HG02759 (cell line): ENCODE measurements around the gene CRACR2A.

ENCODE experiments used
- ATAC-seq: cut with Tn5 transposase; IDR thresholded peaks from one replicate; pipeline ENCODE4 v1.9.1; 2021; ENCODE audit warnings: mild to moderate bottlenecking, moderate library complexity; ENCODE audit not compliant: unreplicated experiment

Gene CRACR2A

DNA sequence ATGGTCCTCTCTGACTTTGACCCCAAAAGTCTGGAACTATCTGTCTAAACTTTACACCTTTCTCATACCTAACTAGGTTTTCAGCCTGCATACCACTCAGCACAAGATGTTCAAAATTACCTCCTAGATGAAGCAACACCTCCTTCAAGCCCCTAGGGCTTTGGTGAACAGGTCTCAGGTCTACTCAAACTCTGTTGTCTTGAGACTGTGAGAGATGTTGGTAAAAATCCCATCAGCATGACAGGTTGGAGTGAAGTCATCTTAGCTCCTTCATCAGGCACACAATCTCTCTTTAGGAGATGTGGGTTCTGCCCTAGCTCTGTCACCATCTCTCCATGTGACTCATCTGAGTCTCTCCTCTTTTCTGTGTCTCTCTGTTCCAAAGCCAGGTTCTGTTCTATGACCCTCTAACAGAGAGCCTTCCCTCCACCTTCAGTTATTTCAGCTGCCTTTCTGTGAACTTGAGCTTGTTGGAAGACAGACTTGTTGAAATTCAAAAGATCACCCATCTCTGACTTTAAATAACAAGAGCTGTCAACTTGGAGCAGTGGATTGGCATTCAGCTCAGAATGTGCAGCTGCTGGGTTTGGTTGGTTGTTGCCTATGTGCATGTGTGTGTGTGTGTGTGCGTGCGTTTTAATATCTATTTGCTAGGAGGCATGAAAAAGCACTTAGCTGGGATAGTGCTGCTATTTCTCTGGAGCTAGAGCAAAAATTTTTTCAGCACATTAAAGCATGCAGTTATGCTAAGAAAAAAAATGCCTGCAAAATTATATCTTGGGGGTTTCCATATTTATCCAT, 130.7 kb downstream of the CRACR2A start:
- no peak for ATAC-seq

DNA sequence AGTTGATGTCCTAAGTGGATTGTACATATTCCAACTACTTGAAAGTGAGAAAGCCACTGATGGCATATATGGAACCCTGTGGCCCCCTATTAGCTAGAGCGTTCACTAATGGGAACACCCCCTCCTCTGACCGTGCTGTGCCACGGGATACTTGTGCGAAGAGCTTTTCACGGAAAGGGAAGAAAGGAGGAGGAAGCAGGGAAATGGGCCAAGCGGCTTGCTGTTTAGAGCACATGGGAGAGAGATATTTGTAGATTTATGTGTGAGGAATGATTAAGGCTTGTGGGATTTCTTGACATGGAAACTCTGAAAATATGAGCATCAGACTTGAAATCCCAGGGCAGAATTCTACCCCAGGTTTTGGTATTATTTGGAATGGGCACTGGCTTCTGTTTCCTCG, 132.1 kb downstream of the CRACR2A start:
- no peak for ATAC-seq

DNA sequence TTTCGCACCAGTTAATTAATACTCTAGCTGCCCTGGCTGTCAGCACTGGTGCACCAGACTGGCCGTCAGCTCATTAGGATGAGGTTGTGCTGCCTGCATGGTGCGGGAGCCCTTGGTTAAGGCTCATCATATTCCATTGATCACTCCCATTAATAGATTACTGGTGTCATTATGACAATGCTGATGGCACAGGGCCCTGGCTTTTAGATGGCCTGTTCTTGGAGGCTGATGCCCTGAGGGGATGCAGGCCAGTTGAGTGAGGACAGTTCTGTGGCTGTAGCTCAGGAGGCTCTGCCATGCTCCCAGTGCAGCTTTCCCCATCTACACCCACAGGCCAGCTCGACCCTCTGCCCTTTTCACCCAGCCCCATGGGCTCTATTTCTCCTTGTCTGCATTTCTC, 135.3 kb downstream of the CRACR2A start:
- ATAC-seq, result no peak

DNA sequence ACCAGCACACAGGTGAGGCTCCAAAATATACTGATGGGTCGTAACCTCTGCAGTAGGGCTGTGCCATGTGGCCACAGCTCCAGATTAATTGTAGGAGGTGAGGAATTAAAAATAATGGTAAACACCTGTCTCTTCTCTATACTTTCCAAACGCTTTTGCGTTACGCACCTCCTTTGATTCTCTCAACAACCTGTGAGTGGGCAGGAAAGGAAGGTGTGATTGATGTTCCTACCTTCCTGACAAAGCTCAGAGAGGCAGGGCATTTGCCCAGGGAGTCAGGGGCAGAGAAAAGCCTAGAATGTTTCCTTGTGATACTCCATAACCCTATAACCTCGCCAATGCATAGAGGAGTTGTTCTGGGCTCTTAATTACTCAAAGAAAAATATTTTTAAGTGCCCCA, 137.0 kb downstream of the CRACR2A start:
- no peak for ATAC-seq

DNA sequence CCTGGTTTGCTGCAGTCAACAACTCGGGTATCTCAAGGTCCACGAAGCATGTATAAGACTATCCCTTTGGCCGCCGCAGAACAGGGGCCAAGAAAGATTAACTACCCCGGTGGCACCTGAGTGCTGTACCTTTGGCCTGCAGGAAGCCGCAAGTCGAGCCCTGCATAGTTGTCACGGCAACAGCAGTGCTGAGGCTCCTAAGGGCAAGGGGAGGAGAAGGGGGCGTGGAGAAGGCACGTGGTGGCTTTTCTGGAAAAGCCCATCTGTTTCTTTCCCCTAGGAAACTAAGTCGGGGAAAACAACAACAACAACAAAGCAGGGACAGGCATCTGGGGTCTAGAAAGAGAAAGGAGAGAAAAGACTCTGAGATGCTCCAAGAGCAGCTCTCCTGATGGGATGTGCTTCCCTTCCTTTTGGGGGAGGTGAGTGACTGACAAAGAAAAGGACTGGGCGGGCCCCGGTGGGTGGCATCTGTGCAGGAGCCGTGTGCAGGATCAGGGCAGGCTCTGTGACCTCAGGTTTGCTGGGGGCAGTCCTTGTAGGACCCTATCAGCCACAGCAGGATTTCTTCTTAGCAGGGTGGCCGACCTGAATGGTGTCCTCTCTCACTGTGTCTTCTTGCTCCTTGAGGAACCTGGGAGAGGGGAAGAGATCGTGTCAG, 138.0 kb downstream of the CRACR2A start:
- no peak for ATAC-seq

DNA sequence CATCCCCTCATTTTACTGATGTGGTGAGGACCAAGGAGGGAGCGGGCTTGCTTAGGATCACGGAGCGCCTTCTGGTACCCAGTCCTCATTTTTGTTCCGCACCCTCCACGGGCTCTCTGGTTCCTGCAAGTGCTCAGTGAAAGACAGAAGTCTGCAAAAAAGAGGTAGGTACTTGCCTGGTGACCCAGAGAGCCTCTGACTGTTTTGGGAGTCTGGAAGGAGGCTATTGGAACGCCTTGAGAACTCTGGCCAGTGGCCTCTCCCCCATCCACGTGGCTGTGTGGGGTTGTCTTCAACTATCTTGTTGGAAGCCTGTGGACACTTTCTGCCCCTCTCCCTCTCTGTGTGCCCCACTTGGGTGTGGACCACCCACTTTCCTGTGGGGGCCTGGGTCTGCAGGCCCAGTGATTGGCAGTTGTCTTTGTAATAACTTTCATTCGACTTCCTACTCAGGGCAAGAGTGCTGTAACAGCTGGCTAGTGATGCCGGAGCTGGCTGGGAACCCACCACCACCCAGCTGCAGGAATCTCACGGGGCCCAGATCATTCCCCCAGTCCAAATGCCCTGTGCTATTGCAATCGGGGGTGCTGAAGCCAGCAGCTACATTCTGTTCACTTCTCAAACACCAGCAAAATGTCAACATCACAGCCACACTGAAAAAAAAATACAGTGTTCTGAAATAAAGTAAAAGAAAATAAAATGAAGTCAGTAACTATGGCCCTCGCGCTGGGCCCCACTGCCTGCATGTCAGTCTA, 139.1 kb downstream of the CRACR2A start:
- no peak for ATAC-seq

DNA sequence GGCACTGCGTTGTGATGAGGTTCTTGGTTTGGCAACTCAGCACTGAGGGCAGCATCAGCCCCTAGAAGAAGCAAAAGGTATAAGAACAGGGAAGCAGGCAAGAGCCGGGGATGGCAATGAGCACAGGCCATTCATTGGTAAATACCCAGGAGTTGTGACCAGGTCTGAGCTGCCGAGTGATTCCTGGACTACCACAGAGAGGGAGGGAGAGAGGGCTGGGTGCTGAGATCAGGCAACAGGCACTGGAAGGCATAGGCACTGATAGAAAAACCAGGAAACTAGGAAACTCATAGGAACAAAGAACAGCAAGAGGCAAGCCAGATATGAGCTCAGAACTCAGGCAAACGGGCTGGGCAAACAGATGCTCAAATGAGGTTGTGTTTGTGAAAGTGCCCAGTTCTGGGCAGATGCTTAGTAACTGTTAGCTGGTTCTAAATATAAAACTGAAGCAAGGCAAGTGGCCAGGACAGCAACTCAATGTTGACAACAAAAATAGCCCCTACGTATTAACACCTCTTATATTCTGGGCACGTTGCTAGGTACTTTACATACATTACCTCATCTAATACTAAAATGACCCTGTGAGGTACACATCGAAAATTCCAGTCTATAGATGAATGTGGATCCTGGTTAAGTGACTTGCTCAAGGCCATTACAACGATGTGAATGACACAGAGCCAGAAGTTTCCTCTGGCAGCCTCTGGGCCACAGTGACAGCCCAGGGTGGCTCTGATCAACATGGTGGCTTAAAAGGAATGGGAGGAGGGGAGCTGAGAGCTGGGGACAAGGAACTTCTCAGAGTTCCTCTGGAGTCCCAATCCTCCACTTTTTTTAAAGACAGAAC, 140.8 kb downstream of the CRACR2A start:
- ATAC-seq, result no peak

DNA sequence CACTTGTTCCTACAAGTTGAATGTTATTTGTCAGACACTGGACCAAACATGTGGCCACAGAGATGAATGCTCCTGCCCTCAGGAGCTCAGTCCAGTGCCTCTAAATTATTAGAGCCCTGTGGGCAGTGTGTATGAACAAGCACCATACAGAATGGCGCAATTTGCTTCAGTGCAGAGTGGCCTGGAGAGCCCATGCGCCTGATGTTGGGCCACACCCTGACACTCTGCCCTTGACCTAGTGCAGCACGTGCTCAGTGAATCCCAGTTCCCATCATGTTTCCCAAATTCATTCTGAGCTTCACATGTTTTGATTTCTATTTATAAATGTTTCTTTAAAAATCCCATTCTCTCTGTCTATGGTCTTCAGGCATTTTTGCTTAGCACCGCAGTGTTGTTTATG, 145.1 kb downstream of the CRACR2A start:
- ATAC-seq, result no peak

DNA sequence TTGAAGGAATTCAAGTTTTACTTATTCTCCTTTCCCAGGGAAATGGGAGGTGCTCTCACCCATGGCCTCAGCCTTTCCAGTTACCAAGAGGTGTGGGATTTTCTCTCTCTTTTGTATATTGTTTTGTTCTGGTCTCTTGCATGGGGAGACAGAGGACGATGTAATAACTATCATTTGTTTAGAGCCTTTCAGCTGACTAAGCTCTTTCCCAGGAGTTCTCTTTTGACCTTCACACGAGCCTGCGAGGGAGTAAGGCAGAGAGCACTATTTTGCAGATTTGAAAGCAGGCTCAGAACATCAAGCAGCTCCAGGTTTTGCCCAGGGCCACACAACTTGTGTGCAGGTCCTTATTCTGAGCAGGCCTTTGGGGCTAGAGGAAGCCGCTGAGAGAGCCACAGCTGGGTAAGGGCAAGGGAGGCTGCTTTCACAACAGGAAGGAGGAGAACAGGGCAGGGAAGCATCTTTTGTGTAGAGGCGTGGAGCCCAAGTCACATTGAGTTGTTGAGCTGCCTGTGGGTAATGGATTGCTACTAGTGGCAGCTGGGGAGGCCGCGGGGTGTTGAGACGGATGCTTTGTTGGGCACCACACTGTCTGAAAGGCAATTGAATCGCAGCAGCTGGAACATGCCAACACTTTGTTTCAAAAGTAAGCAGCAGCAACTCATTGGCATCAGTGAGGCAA, 145.7 kb downstream of the CRACR2A start:
- no peak for ATAC-seq

DNA sequence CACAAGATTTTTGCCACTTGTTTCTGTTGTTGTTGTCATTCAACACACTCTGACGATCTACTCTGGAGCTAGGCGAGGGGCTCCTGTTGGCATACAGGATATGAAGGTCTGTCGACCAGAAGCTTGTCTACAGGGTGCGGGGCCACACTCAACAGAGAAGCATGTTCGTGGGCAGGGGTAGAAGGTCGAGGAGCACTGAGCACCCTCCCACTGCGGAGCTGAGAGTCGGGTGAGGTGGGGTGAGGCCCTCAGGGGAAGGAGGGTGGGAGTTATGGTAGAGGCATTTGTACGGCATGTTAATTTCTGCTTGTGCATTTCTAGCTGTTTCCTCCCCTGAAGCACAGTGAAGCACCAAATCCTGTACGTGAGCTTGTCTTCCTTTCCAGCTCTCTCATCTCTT, 146.8 kb downstream of the CRACR2A start:
- ATAC-seq, result no peak

DNA sequence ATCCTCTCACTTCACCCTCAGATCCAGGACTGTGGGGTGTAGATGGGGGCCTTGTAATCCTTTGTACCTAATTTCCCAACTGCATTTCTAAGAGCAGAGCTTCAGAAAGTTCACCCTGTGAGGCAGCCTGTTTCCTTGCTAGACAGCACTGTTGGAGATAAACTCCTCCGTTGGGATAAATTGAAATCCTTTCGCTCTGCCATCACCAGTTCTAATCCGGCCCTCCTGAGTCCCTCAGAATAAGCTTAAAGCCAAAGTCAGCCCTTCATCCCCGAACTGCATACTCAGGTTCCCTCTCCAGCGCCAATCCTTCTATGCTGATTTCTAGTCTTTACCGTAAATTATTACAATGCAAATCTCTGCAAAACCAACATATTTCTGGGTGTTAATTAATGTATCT, 147.2 kb downstream of the CRACR2A start:
- ATAC-seq, result no peak

DNA sequence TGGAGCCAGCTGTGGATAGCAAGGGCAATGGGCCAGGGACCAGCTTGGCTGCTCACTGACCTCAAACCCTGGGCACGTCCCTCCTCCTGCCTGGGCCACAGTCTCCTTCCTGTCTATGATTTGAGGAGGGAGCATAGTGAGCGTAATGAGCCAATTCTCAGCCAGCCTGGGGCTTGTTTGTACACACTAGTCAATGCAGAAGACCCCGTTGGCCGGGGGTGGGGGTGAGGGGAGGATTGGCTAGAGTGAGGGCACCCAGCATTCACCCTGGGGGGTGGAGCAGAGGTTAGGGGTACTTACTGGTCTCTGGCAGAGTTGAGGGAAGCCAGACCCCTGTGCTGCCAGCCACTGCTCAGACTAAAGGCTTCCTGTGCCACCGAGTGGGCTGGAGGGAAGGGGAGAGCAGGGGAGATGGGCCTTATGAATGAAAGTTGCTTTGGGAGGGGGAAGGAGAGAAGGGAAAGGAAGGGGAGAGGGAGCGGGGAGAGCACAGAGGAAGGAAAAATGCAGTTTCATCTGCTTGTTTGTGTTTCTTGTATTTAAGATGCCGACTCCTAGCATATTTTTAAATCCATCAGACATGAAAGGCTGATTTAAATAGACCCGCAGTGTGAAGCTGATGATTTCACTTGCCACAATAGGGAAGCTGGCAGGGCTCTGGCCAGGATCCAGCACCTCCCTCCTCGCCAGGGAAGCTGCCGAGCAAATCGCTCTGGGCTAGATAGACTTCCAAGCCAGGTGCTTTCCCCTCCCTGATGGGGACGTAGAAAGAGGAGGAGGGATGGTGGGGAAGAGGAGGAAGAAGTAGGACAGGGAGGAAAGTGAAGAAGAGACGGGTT, 147.9 kb downstream of the CRACR2A start:
- no peak for ATAC-seq

DNA sequence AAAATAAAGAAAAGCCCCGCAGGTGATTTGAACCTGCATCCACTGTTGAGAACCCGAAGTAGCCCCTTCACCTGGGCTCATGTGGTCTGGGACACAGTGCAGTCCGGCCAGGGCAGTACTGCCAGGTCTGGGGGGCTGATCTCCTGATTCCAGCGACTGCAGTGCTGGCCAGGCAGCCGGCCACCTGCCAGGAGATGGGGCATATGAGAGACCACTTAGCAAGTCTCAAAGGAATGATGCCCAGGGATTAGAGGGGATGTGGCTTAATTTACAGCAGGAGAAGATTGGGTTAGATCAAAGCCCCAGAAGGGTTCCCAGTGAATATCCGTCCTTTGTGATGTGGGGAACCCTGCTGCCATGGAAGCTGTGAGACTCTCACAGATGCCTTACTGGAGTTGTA, 148.6 kb downstream of the CRACR2A start:
- no peak for ATAC-seq

DNA sequence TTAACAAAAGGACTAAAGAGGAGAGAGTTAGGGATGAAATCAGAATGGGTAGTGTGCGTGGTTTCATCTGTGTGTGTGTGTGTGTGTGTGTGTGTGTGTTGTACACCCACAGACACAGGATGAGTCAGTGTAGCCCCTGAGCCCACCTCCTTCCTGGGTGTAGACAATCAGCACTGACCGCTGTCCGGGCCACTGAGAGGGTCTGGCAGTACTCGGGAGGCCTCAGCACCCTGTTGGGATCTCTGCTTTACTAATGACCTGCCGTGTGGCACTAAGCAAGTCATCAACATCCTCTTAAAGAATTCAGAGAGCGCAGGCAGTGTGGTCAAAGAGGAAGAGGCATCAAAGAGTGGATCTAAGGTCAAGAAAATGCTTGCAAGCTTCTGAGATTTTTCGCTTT, 149.3 kb downstream of the CRACR2A start:
- no peak for ATAC-seq

DNA sequence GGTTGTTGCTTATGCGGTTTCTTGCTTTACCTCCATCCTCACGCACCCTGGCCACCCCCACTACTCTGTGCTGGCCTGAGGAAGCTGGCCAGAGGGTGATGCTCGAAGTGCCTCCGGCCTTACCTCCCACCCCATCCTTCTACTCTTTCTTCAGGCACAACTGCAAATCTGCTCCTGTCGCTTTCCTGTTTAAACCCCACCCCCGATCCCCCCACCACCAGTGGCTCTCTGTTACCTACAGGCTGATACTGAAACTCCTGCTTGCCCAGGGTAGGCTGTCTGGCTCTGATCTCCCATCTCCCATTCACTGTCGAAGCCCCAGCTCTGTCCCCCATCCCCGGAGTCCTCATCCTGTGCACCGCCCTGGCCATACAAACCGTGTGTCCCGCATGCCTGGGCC, 150.4 kb downstream of the CRACR2A start:
- ATAC-seq, result no peak

DNA sequence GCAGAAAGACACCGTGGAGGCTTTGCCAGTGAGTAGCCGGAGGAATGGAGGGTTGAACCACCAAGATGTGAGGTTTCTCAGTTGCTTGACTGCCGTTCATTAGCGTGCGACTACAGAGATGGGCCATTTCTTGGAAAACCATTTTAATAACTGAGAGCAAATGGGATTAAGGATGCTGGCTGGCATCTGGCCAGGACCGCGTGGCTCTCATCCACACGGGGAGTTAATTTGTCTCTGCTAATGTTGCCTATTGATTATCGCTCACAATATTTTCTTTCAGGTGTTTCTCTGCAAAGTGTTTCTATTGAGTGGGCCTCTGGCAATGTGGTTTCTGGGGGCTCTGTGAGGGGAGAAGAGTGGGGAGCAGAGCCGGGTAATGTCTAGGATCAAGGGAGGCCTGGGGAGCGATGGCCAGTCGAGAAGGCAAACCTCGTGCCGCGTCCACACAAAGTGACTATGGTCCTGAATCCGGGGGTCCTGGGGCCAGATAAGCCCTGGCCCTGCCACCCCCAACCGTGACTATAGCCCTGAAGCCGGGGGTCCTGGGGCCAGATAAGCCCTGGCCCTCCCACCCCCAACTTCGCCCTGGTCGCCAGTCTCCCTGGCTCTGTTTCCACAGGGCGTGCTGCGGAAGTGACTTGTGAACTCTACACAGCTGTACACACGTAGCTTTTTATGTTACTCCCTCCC, 151.3 kb downstream of the CRACR2A start:
- ATAC-seq, result no peak

DNA sequence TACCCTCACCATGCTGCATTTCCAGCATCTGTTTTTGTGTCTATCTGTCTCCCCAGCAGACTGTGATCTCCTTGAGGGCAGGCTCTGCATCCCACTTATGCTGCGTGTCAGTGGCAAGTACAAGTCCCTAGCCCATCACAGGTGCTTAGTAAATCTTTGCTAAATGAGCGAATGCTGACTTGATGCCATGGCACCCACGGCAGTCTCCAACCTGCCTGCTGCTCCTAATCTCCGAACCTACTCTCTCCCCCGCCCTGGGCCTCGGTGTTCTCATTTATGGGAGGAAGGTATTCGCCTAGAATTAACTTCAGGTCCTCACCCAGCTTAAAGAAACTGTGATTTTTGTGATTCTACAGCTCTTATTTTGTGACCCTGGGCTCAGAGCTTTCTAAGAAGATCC, 152.0 kb downstream of the CRACR2A start:
- no peak for ATAC-seq

DNA sequence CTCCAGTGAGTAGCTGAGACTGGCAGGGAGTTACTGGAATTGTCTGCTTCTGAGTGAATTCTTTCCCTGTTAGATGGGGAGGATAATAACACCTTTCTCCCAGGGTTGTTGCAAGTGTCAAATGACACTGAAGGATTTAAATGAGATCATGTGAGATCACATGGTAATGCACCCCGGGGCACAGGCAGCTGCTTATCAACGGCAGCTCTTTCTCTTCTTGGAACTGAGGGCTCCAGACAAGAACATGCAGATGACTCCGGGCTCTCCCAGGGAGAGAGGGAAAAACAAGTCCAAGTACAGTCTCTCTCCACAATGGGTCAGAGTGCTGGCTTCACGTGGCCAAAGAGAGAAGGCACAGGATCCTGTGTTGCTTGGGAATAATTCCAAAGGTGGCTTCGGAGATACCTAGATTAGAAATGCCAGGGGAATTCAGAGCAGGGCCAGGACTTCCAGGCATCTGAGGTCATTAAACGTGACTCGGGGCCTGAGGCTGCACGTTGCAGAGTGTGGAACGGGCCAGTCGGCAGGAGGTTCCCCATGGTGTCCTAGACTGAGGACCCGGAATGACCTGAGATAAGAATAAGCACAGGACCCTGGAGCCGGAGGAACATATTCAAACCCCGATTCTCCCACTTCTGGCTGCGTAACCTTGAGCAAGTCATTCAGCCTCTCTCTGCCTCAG, 152.7 kb downstream of the CRACR2A start:
- no peak for ATAC-seq
